ENCODE data around the gene ADGRL3.
"Not testable (repeated sequence)": the region's sequence is repeated elsewhere in the genome, so short reads cannot be mapped to it uniquely, and the experiment has no call there.

ADGRL3 gene

DNA sequence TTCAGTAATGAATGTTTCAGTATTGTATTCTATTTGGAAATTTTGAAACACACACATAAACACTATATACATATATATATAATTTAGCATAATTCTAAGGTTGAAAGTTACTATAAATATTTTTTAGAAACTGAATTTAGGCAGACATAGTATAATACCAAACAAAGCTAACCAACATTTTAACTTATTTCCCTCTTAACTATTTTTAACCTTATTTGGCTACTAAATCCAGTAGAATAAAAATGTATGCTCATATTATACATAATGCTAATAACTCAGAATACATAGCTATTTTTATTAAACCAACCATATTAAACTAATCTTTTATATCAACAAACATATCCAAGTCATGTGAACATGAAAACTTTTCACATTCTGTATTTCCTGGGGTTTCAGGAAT lies 563.6 kb downstream of the ADGRL3 start:
- DNase-seq = no peak

GRCh38 chr4:61764090-61764489 lies 564.0 kb downstream of the ADGRL3 start:
- not testable (repeated sequence) for DNase-seq

- not testable (repeated sequence) for DNase-seq
These were observed 569.5 kb downstream of the ADGRL3 start for GRCh38 chr4:61769444-61770167.

GRCh38 chr4:61770456-61770855 lies 570.3 kb downstream of the ADGRL3 start:
- DNase-seq = no peak

GRCh38 chr4:61771056-61771455 lies 570.9 kb downstream of the ADGRL3 start:
- no peak for DNase-seq

- no peak for DNase-seq
These were observed 572.0 kb downstream of the ADGRL3 start for GRCh38 chr4:61772126-61772525.

DNA sequence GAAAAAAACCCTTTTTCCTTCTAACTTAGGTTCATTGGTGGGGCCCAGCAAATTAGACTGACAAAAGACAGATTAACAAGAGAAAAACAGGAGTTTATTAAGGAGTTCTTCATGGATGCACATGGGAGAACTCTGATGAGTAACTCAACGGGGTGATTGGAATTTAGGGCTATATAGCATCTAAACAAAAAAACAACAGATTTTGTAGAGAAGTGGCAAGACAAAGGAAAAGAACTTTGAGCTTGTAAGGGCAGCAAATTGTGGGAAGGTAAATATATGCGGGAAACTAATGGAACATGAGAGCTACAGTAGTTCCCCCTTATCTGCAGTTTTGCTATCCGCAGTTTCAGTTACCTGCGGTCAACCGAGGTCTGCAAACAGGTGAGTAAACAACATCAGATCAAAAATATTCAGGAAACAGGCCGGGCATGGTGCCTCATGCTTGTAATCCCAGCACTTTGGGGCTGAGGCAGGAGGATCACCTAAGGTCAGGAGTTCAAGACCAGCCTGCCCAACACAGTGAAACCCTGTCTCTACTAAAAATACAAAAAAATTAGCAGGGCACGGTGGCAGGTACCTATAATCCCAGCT lies 573.6 kb downstream of the ADGRL3 start:
- no peak for DNase-seq

- no peak for DNase-seq
These were observed 582.0 kb downstream of the ADGRL3 start for GRCh38 chr4:61782133-61782532.

DNA sequence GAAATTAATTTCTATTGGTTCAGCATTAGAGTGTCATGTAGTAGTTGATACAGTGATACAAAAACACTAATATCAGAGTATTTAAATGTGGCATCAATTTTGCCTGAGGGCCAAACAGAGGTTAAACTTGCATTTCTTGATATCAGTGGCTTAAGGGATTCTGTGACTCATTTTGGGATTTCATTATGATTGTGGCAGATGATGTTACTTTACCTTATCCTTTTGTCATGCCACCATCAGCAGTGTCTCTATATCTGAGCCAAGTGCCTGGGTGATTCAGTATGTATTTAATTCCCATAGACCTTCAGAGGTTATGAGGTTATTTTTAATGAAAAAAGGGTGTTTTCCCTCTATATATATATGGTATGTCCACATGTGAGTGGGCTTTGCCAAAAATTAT lies 582.9 kb downstream of the ADGRL3 start:
- no peak for DNase-seq

GRCh38 chr4:61785761-61786160 lies 585.6 kb downstream of the ADGRL3 start:
- no peak for DNase-seq

DNA sequence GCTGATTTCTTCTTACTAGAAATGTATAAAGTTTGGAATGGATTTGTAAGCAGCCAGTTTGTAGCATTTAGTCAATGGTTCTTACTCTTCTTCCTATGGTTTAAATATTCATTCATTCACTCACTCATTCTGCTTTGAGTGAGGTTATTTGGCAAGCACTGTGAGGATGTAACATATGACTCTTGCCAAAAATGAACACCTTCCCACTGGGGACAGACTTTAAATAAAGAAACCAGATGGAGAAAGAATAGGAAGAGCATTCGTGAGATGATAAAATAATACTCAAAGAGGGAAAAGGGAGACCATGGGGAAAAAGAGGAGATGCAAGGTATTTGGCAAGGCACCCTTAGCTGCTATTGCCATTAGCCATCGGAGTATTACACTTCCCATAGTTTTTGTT lies 586.1 kb downstream of the ADGRL3 start:
- no peak for DNase-seq

DNA sequence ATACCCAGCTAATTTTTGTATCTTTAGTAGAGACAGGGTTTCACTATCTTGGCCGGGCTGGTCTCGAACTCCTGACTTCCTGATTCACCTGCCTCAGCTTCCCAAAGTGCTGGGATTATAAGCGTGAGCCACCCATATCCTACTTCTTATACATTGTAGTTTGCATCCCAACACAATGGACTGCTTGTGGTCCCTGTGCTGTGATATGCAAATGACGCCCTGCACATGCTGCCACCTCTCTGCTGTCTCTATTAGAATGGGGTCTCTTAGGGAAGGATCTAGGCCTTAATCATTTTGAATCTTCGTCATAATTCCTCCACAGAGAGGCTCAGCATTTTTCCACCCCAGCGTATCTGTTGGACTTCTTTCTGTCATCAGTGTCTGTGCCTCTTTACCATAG lies 595.9 kb downstream of the ADGRL3 start:
- DNase-seq = no peak

DNA sequence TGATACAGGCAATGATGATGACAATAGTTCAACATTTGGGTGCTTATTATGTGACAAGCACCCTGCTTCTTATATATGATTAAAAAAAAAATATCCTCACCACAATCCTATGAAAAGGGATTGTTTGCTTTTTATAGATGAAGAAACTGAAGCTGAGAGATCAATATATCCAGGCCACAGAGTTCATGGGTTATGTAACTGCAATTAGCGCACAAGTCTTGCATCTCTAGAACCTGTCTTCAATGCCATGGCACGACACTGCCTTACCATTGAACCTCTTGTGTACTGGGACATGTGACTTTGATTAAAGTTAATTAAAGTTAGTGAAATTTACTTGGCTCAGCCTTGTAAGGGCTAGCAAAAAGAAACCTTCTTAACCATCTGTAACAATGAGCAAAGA lies 599.7 kb downstream of the ADGRL3 start:
- no peak for DNase-seq

DNA sequence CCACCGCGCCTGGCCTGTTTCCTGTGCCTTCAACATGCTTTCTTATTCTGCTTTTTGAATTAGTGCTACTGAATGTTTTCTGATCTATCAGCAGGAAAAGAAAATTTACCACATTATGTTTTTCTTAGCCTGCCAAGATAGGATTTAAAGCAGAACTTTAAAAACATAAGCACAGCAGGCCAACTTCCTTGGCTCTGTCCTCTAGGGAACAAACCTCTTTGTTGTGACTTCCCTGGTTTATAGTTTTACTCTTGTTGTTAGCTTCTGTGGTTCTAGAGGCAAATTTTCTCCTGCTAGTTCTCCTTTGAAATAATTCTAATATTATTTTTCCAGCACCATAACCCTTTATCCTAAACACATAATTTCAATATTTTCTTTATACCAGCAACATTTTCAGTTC lies 605.1 kb downstream of the ADGRL3 start:
- no peak for DNase-seq

- DNase-seq = no peak
These were observed 605.9 kb downstream of the ADGRL3 start for GRCh38 chr4:61805979-61806378.

DNA sequence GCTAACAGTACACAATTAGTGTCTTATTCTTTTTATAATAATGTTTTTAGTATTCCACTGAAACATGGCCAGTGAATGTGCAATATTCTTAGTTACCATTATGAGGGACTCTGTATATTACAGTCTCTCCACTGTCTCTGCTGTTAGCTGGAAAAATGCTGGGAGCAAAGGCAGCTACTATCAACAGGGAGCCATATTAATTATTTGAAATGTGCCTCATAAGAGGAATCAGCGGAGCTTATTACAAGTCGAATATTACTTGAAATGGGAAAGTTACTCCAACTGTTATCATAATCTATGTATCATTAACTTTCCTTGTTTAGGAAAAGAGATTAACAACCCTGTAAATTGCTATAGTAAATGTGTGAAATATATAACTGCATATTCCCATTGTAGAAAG lies 612.0 kb downstream of the ADGRL3 start:
- no peak for DNase-seq

DNA sequence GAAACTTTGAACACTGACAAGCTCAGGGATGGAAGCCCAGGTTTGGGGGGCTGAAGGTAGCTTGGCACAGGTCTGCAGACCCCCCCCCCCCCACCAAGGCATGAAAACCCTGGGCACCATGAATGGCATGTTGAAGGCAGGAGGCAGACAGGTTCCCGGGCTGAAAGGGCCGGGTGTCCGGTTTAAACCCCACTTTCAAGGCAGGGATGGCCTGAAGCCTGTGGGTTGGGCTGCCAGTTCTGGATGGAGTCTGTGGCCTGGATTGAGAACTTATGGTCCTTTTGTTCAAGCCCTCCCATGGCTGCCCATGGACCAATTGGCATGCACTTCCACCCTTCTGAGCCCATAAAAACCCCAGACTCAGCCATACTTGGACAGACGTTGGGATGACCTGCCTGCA lies 616.9 kb downstream of the ADGRL3 start:
- no peak for DNase-seq

GRCh38 chr4:61820136-61820535 lies 620.0 kb downstream of the ADGRL3 start:
- DNase-seq = no peak

GRCh38 chr4:61824454-61824853 lies 624.3 kb downstream of the ADGRL3 start:
- no peak for DNase-seq

DNA sequence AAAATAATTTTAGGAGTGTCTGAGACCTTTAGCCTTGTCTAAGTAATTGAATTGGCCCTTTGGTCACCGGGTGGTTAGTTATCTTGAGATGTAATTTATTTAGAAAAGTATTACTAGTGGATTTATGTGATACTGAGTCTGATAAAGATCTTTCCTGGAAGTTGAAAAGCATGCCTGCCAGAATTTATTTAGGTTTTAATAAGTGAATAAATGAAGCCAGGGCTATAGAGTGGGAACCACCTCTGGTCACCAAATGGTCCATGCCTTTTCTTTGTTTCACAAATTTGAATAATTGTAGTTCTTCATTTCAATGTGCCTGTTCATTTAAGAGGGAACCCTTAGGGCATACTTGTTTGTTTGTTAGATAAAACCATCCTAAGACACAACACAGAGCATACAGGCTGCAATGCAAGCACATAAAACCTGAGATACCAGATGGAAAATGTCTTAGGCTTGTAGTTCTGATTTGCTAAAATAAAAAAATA lies 627.8 kb downstream of the ADGRL3 start:
- no peak for DNase-seq

DNA sequence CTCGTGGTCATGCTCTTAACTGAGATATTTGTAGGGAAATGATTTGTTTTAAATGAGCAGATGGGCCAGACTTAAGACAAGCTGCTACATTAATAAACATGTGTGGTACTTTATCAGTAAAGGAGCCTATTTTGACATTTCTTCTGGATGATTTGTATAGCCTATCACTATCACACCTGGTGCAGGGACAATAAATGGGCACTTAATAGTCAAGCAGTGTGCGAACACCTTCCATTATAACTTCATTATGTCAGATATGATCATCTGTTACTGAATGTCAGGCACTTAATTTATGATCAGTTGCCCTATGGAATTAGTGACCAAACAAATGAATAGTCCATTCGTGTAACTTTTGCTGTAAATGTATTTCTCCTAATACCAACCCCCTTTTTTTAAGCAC lies 628.8 kb downstream of the ADGRL3 start:
- no peak for DNase-seq

DNA sequence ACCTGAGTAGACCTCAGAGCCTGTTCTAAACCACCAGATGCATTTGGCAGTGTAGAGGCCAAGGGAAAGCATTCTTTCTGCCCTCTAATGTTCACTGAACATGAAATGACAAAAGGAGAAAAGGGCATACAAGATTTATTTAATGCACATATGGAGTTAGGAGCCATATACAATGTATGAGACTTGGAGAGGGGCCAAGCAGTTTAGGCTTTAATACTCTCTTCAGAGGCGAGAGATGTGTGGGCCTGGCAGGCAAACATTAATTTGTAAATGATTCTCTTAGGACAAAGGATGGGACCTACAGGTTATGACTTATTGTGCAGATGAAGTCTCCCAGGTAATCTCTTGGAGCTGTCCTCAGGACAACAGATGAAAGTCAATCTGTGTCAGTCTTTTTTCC lies 631.9 kb downstream of the ADGRL3 start:
- no peak for DNase-seq

GRCh38 chr4:61837395-61837794 lies 637.3 kb downstream of the ADGRL3 start:
- DNase-seq = no peak

DNA sequence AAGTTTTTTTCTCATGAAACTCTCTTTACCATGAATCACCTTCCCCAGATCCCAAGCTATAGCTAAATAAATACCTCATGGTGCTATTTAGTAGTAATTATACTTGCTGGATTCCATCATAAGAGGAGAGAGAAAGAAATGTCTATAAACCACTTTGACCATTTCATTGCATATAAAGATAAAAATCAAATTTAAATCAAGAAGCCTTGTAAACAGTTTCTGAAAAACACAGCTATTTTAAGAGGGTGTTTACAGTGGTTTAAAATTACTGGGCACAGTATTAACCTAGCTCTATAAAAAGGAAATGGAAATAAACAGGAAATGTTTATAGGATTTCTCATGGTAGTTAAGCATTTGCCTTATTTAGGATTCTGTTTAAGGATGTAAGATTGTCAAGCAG lies 637.9 kb downstream of the ADGRL3 start:
- DNase-seq = no peak

DNA sequence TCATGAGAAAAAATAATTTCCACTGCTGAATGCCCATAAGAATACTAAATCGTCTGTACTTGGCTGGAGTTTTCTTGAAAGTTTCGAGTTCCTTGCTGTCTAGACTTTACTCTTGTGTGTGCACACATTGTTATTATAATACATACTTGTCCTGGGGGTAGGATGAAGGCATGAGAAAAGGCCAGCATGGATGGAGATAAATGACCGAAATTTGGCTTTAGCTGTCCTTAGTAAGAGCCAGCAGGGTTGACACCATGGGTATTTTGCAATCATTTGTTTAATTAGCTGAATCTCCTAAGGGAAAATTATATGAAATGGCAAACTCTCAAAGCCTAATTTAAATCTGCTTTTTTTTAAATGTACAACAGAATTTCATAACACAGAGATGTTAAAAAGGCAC lies 641.6 kb downstream of the ADGRL3 start:
- DNase-seq = no peak
